ENCODE data around the gene ZNF837. TPM values are rescaled to one million over a fixed set of nuclear protein-coding genes. Genes with fewer than 3 reads are reported as not detected.

Gene ZNF837
- total and polyA plus RNA-seq, 2 of the 13 experiments (the other 11 are each of a cell fraction or from before 2014, with no cell fraction given), result 0.29 to 1.3 TPM

DNA sequence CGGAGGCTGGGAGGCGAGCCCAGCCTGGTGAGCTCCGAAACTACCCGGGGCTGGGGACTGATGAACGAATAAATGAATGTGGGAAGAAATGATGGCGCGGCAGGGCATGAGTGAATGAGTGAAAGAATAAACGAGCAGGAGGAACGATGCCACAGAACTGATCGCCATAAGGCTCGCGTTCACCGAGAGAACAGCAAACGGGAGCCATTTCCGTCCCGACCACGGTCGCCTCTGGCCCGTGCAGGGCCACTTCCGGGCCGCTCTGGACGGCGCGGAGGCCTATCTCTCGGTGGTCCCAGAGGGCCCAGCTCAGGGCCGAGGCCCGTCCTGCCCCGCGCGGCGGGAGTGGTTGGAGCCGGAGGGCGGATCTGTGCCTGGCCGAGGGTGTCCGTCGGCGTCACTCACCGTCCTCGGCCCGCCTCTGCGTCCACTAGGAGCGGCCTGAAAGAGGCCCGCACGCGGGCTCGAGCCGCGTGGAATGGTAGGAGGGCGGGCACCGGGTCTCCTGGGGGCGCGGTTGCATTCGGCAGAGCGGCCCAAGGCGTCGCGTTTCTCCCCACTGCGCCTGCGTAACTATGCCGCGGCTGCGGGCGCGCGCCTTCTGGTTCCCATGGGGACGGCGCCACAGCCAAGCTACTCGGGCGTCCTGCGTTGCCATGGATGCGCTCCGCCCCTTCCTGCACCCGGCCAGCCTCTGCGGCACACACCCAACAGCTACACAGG is 18.4 kb downstream of the ZNF837 start, which contains the start of gene ZNF497 (continued):
- TF ChIP-seq ZNF710 (CRISPR knock-in tag; IDR thresholded peaks at IDR 0.05; ENCODE audit: borderline replicate concordance) (no peak), ZNF83 (CRISPR knock-in tag; IDR thresholded peaks at IDR 0.05; ENCODE audit: borderline replicate concordance) (no peak), ZIK1 (CRISPR knock-in tag; IDR thresholded peaks at IDR 0.05; ENCODE audit: borderline replicate concordance, low read depth) (0 out of 2 replicates have a peak, but pooled peaks have one; percentile 57), MYNN (CRISPR knock-in tag; IDR thresholded peaks at IDR 0.05; ENCODE audit: low read depth) (peak; percentile 87), FOXJ3 (CRISPR knock-in tag; IDR thresholded peaks at IDR 0.05; ENCODE audit: borderline replicate concordance) (peak; percentile 84), HMG20A (CRISPR knock-in tag; IDR thresholded peaks at IDR 0.05; ENCODE audit: borderline replicate concordance) (no peak), MAZ (IDR thresholded peaks at IDR 0.05; ENCODE audit: borderline replicate concordance, low read depth, low read length) (no peak; the same call in 1 of the 2 replicates), MAZ (CRISPR knock-in tag; IDR thresholded peaks at IDR 0.05; ENCODE audit: low read depth) (no peak; the same call in 1 of the 2 replicates), CHD2 (IDR thresholded peaks at IDR 0.05; ENCODE audit: low read depth, low read length) (no peak), ZNF772 (CRISPR knock-in tag; IDR thresholded peaks at IDR 0.05) (peak; percentile 63; the same call in 1 of the 2 replicates), GTF2F1 (IDR thresholded peaks at IDR 0.05; ENCODE audit: low read length) (no peak), ZNF564 (CRISPR knock-in tag; IDR thresholded peaks at IDR 0.05) (peak; percentile 80; the same call in 1 of the 2 replicates), SALL2 (CRISPR knock-in tag; IDR thresholded peaks at IDR 0.05) (0 out of 2 replicates have a peak, but pooled peaks have one; percentile 33), TBX3 (IDR thresholded peaks at IDR 0.05; ENCODE audit: borderline replicate concordance) (0 out of 2 replicates have a peak, but pooled peaks have one; percentile 10), MTA3 (CRISPR knock-in tag; IDR thresholded peaks at IDR 0.05) (no peak), ZNF556 (CRISPR knock-in tag; IDR thresholded peaks at IDR 0.05; ENCODE audit: borderline replicate concordance) (peak; percentile 17; the same call in 1 of the 2 replicates), TSC22D2 (CRISPR knock-in tag; IDR thresholded peaks at IDR 0.05; ENCODE audit: borderline replicate concordance) (no peak), PPARG (CRISPR knock-in tag; conservative IDR thresholded peaks at IDR 0.05) (peak; percentile 56), MTF2 (CRISPR knock-in tag; IDR thresholded peaks at IDR 0.05; ENCODE audit: borderline replicate concordance) (no peak)
- TF ChIP-seq, protein P1, sequence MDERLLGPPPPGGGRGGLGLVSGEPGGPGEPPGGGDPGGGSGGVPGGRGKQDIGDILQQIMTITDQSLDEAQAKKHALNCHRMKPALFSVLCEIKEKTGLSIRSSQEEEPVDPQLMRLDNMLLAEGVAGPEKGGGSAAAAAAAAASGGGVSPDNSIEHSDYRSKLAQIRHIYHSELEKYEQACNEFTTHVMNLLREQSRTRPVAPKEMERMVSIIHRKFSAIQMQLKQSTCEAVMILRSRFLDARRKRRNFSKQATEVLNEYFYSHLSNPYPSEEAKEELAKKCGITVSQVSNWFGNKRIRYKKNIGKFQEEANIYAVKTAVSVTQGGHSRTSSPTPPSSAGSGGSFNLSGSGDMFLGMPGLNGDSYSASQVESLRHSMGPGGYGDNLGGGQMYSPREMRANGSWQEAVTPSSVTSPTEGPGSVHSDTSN (CRISPR knock-in tag; IDR thresholded peaks at IDR 0.05), result no peak
- TF ChIP-seq, protein P2, sequence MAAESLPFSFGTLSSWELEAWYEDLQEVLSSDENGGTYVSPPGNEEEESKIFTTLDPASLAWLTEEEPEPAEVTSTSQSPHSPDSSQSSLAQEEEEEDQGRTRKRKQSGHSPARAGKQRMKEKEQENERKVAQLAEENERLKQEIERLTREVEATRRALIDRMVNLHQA (CRISPR knock-in tag; IDR thresholded peaks at IDR 0.05), result no peak
- TF ChIP-seq, protein P3, sequence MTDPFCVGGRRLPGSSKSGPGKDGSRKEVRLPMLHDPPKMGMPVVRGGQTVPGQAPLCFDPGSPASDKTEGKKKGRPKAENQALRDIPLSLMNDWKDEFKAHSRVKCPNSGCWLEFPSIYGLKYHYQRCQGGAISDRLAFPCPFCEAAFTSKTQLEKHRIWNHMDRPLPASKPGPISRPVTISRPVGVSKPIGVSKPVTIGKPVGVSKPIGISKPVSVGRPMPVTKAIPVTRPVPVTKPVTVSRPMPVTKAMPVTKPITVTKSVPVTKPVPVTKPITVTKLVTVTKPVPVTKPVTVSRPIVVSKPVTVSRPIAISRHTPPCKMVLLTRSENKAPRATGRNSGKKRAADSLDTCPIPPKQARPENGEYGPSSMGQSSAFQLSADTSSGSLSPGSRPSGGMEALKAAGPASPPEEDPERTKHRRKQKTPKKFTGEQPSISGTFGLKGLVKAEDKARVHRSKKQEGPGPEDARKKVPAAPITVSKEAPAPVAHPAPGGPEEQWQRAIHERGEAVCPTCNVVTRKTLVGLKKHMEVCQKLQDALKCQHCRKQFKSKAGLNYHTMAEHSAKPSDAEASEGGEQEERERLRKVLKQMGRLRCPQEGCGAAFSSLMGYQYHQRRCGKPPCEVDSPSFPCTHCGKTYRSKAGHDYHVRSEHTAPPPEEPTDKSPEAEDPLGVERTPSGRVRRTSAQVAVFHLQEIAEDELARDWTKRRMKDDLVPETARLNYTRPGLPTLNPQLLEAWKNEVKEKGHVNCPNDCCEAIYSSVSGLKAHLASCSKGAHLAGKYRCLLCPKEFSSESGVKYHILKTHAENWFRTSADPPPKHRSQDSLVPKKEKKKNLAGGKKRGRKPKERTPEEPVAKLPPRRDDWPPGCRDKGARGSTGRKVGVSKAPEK (CRISPR knock-in tag; IDR thresholded peaks at IDR 0.05; ENCODE audit: borderline replicate concordance), result no peak
